ENCODE data around the gene ARHGEF10L.

The ARHGEF10L gene

GRCh38 chr1:17736625-17737024 lies 197.1 kb downstream of the ARHGEF10L start:
- no peaks in the 10 kb centered on the region for H3K36me3 Mint-ChIP-seq (ENCODE audit: low read depth)
- H3K27me3 Mint-ChIP-seq (ENCODE audit: low read depth, poor library complexity), result peaks cover 13% of the 10 kb centered on the region
- H3K4me3 Mint-ChIP-seq, result no peak overlapping the region
- H3K4me1 Mint-ChIP-seq, result peaks cover 11% of the 10 kb centered on the region
- no peak for DNase-seq
- TF ChIP-seq CTCF (IDR thresholded peaks at IDR 0.05), result no peak
- no peaks in the 10 kb centered on the region for H3K9me3 Mint-ChIP-seq
- no peak overlapping the region for H3K27ac Mint-ChIP-seq

GRCh38 chr1:17739050-17739449 lies 199.6 kb downstream of the ARHGEF10L start:
- peaks cover 23% of the 10 kb centered on the region for H3K27me3 Mint-ChIP-seq (ENCODE audit: low read depth, poor library complexity)

GRCh38 chr1:17741052-17741451 lies 201.6 kb downstream of the ARHGEF10L start:
- Mint-ChIP-seq H3K36me3 (ENCODE audit: low read depth) (no peaks in the 10 kb centered on the region), H3K4me1 (no peaks in the 10 kb centered on the region), H3K27ac (peak overlapping the region; percentile 81), H3K27me3 (ENCODE audit: low read depth, poor library complexity) (peaks cover 24% of the 10 kb centered on the region), H3K4me3 (no peak overlapping the region), H3K9me3 (no peaks in the 10 kb centered on the region)
- no peak for TF ChIP-seq CTCF (IDR thresholded peaks at IDR 0.05)
- no peak for DNase-seq

More at GRCh38 chr1:17739050-17739449, 199.6 kb downstream of the ARHGEF10L start:
- H3K4me1 Mint-ChIP-seq, result no peaks in the 10 kb centered on the region
- no peak for TF ChIP-seq CTCF (IDR thresholded peaks at IDR 0.05)
- no peak overlapping the region for H3K27ac Mint-ChIP-seq
- no peak for DNase-seq
- H3K4me3 Mint-ChIP-seq, result no peak overlapping the region
- H3K36me3 Mint-ChIP-seq (ENCODE audit: low read depth), result no peaks in the 10 kb centered on the region
- H3K9me3 Mint-ChIP-seq, result no peaks in the 10 kb centered on the region

GRCh38 chr1:17742583-17742982 lies 203.1 kb downstream of the ARHGEF10L start:
- no peak for DNase-seq
- Mint-ChIP-seq H3K36me3 (ENCODE audit: low read depth) (no peaks in the 10 kb centered on the region), H3K4me1 (no peaks in the 10 kb centered on the region), H3K9me3 (no peaks in the 10 kb centered on the region), H3K4me3 (no peak overlapping the region), H3K27ac (no peak overlapping the region), H3K27me3 (ENCODE audit: low read depth, poor library complexity) (peaks cover 33% of the 10 kb centered on the region)
- no peak for TF ChIP-seq CTCF (IDR thresholded peaks at IDR 0.05)

GRCh38 chr1:17743008-17743647 lies 203.6 kb downstream of the ARHGEF10L start:
- Mint-ChIP-seq H3K4me1 (no peaks in the 10 kb centered on the region), H3K4me3 (no peak overlapping the region), H3K36me3 (ENCODE audit: low read depth) (no peaks in the 10 kb centered on the region), H3K27ac (no peak overlapping the region), H3K27me3 (ENCODE audit: low read depth, poor library complexity) (peaks cover 36% of the 10 kb centered on the region), H3K9me3 (no peaks in the 10 kb centered on the region)
- no peak for DNase-seq
- TF ChIP-seq CTCF (IDR thresholded peaks at IDR 0.05), result no peak

GRCh38 chr1:17743925-17744324 lies 204.4 kb downstream of the ARHGEF10L start:
- Mint-ChIP-seq H3K27ac (no peak overlapping the region), H3K4me1 (no peaks in the 10 kb centered on the region), H3K4me3 (no peak overlapping the region), H3K27me3 (ENCODE audit: low read depth, poor library complexity) (peaks cover 36% of the 10 kb centered on the region), H3K36me3 (ENCODE audit: low read depth) (no peaks in the 10 kb centered on the region), H3K9me3 (no peaks in the 10 kb centered on the region)
- DNase-seq, result no peak
- no peak for TF ChIP-seq CTCF (IDR thresholded peaks at IDR 0.05)

All from nephron progenitor cell (in vitro differentiated cells).